ENCODE data around the gene REPS1. TPM values are rescaled to one million over a fixed set of nuclear protein-coding genes. Genes with fewer than 3 reads are reported as not detected.

The REPS1 gene
- total RNA-seq, 1 donor from 2014 or later, result 32.2 TPM

GRCh38 chr6:138864343-138864890 is 123.6 kb downstream of the REPS1 start:
- no peak overlapping the region for H3K27ac Mint-ChIP-seq (ENCODE audit: unreplicated experiment)
- TF ChIP-seq CTCF (IDR thresholded peaks at IDR 0.05), result no peak
- H3K27me3 Mint-ChIP-seq (ENCODE audit: unreplicated experiment), result no peaks in the 10 kb centered on the region
- peaks cover 12% of the 10 kb centered on the region for H3K4me1 Mint-ChIP-seq (ENCODE audit: unreplicated experiment)
- no peak overlapping the region for H3K4me3 Mint-ChIP-seq (ENCODE audit: unreplicated experiment)
- no peaks in the 10 kb centered on the region for H3K36me3 Mint-ChIP-seq (ENCODE audit: unreplicated experiment)
- no peak for DNase-seq (ENCODE audit: extremely low spot score, unreplicated experiment)
- no peaks in the 10 kb centered on the region for H3K9me3 Mint-ChIP-seq (ENCODE audit: unreplicated experiment)

GRCh38 chr6:138863321-138863720 is 124.7 kb downstream of the REPS1 start:
- H3K36me3 Mint-ChIP-seq (ENCODE audit: unreplicated experiment), result no peaks in the 10 kb centered on the region
- no peaks in the 10 kb centered on the region for H3K9me3 Mint-ChIP-seq (ENCODE audit: unreplicated experiment)
- peaks cover 5% of the 10 kb centered on the region for H3K27me3 Mint-ChIP-seq (ENCODE audit: unreplicated experiment)
- H3K27ac Mint-ChIP-seq (ENCODE audit: unreplicated experiment), result no peak overlapping the region
- peaks cover 9% of the 10 kb centered on the region for H3K4me1 Mint-ChIP-seq (ENCODE audit: unreplicated experiment)
- no peak overlapping the region for H3K4me3 Mint-ChIP-seq (ENCODE audit: unreplicated experiment)
- DNase-seq (ENCODE audit: extremely low spot score, unreplicated experiment), result no peak
- TF ChIP-seq CTCF (IDR thresholded peaks at IDR 0.05), result no peak

GRCh38 chr6:138862456-138862855 is 125.6 kb downstream of the REPS1 start:
- Mint-ChIP-seq H3K36me3 (ENCODE audit: unreplicated experiment) (no peaks in the 10 kb centered on the region), H3K4me3 (ENCODE audit: unreplicated experiment) (no peak overlapping the region), H3K9me3 (ENCODE audit: unreplicated experiment) (no peaks in the 10 kb centered on the region), H3K27me3 (ENCODE audit: unreplicated experiment) (peaks cover 5% of the 10 kb centered on the region), H3K4me1 (ENCODE audit: unreplicated experiment) (peaks cover 9% of the 10 kb centered on the region), H3K27ac (ENCODE audit: unreplicated experiment) (no peak overlapping the region)
- no peak for DNase-seq (ENCODE audit: extremely low spot score, unreplicated experiment)
- TF ChIP-seq CTCF (IDR thresholded peaks at IDR 0.05), result no peak

- no peak for TF ChIP-seq CTCF (IDR thresholded peaks at IDR 0.05)
- no peak overlapping the region for H3K27ac Mint-ChIP-seq (ENCODE audit: unreplicated experiment)
Observed at GRCh38 chr6:138857775-138858174, 130.3 kb downstream of the REPS1 start.

GRCh38 chr6:138856654-138857053 is 131.4 kb downstream of the REPS1 start:
- no peaks in the 10 kb centered on the region for H3K36me3 Mint-ChIP-seq (ENCODE audit: unreplicated experiment)
- no peak overlapping the region for H3K4me3 Mint-ChIP-seq (ENCODE audit: unreplicated experiment)
- H3K4me1 Mint-ChIP-seq (ENCODE audit: unreplicated experiment), result peaks cover 12% of the 10 kb centered on the region
- no peak for TF ChIP-seq CTCF (IDR thresholded peaks at IDR 0.05)
- no peak for DNase-seq (ENCODE audit: extremely low spot score, unreplicated experiment)
- H3K9me3 Mint-ChIP-seq (ENCODE audit: unreplicated experiment), result no peaks in the 10 kb centered on the region
- H3K27ac Mint-ChIP-seq (ENCODE audit: unreplicated experiment), result no peak overlapping the region
- H3K27me3 Mint-ChIP-seq (ENCODE audit: unreplicated experiment), result peaks cover 9% of the 10 kb centered on the region

More at GRCh38 chr6:138857775-138858174, 130.3 kb downstream of the REPS1 start:
- DNase-seq (ENCODE audit: extremely low spot score, unreplicated experiment), result no peak
- H3K36me3 Mint-ChIP-seq (ENCODE audit: unreplicated experiment), result no peaks in the 10 kb centered on the region
- peaks cover 9% of the 10 kb centered on the region for H3K27me3 Mint-ChIP-seq (ENCODE audit: unreplicated experiment)
- no peak overlapping the region for H3K4me3 Mint-ChIP-seq (ENCODE audit: unreplicated experiment)
- no peaks in the 10 kb centered on the region for H3K9me3 Mint-ChIP-seq (ENCODE audit: unreplicated experiment)
- H3K4me1 Mint-ChIP-seq (ENCODE audit: unreplicated experiment), result peaks cover 13% of the 10 kb centered on the region

Other genes starting within 250 kb of the REPS1 start
- 11.7 and 12.9 TPM in 2 replicates for gene CCDC28A, start 214.5 kb downstream of the REPS1 start, total RNA-seq
- 0.13 TPM in 1 of 2 replicates, not detected in the other for gene ECT2L, start 192.2 kb downstream of the REPS1 start, total RNA-seq
- gene ABRACL, start 40.5 kb upstream of the REPS1 start, total RNA-seq, result 16.9 and 23.0 TPM in 2 replicates
- gene HECA, start 146.8 kb upstream of the REPS1 start, total RNA-seq, result 24.3 and 26.2 TPM in 2 replicates

All from osteocyte (in vitro differentiated cells).